Measurements from ENCODE around the gene INPP5A. TPM values are rescaled to one million over a fixed set of nuclear protein-coding genes. Genes with fewer than 3 reads are reported as not detected.

The INPP5A gene
- total RNA-seq, 1 donor from 2014 or later: 14.2 TPM

- H3K36me3 Mint-ChIP-seq: no peaks in the 10 kb centered on the region
- TF ChIP-seq EZH2phosphoT487 (IDR thresholded peaks at IDR 0.05) (peak; percentile 95), EZH2 (IDR thresholded peaks at IDR 0.05) (peak; percentile 97)
- TF ChIP-seq, protein P1, sequence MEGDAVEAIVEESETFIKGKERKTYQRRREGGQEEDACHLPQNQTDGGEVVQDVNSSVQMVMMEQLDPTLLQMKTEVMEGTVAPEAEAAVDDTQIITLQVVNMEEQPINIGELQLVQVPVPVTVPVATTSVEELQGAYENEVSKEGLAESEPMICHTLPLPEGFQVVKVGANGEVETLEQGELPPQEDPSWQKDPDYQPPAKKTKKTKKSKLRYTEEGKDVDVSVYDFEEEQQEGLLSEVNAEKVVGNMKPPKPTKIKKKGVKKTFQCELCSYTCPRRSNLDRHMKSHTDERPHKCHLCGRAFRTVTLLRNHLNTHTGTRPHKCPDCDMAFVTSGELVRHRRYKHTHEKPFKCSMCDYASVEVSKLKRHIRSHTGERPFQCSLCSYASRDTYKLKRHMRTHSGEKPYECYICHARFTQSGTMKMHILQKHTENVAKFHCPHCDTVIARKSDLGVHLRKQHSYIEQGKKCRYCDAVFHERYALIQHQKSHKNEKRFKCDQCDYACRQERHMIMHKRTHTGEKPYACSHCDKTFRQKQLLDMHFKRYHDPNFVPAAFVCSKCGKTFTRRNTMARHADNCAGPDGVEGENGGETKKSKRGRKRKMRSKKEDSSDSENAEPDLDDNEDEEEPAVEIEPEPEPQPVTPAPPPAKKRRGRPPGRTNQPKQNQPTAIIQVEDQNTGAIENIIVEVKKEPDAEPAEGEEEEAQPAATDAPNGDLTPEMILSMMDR (IDR thresholded peaks at IDR 0.05): peak; percentile 43
- H3K27ac ChIP-seq: no peak overlapping the region
- H3K4me3 ChIP-seq: peak overlapping the region; percentile 32
- H3K4me2 ChIP-seq: peak overlapping the region; percentile 77
- peaks cover 14% of the 10 kb centered on the region for H3F3A ChIP-seq (ENCODE audit: low read depth)
- peaks cover 7% of the 10 kb centered on the region for H3K4me1 Mint-ChIP-seq
- no peak overlapping the region for H2AFZ ChIP-seq (replicated peaks)
- peaks cover 91% of the 10 kb centered on the region for H3K27me3 ChIP-seq
- no peak overlapping the region for H3K4me3 Mint-ChIP-seq
- no peaks in the 10 kb centered on the region for H3K9me3 Mint-ChIP-seq
- H3K4me1 ChIP-seq: peaks cover 24% of the 10 kb centered on the region
- H3K27me3 Mint-ChIP-seq (ENCODE audit: insufficient read depth, low read depth): peaks cover 35% of the 10 kb centered on the region
- DNase-seq (ENCODE audit: low spot score): peak; percentile 73
- H4K20me1 ChIP-seq (ENCODE audit: low read depth): peaks cover 70% of the 10 kb centered on the region
- H3K27ac Mint-ChIP-seq: no peak overlapping the region
- no peaks in the 10 kb centered on the region for H3K9me3 ChIP-seq (ENCODE audit: low read depth)
- H3K79me2 ChIP-seq (ENCODE audit: low read depth): no peaks in the 10 kb centered on the region
- no peaks in the 10 kb centered on the region for H3K36me3 ChIP-seq
- H3K9ac ChIP-seq: no peak overlapping the region
Observed at GRCh38 chr10:132788180-132788830, 250.7 kb downstream of the INPP5A start.

GRCh38 chr10:132788831-132789219, 251.2 kb downstream of the INPP5A start:
- H3K27ac ChIP-seq: no peak overlapping the region
- Mint-ChIP-seq H3K4me3 (peak overlapping the region; percentile 43), H3K36me3 (no peaks in the 10 kb centered on the region), H3K27ac (no peak overlapping the region), H3K4me1 (peaks cover 2% of the 10 kb centered on the region), H3K27me3 (ENCODE audit: insufficient read depth, low read depth) (peaks cover 33% of the 10 kb centered on the region), H3K9me3 (no peaks in the 10 kb centered on the region)
- H3F3A ChIP-seq (ENCODE audit: low read depth): peaks cover 9% of the 10 kb centered on the region
- H3K4me1 ChIP-seq: peaks cover 22% of the 10 kb centered on the region
- H3K27me3 ChIP-seq: peaks cover 91% of the 10 kb centered on the region
- no peaks in the 10 kb centered on the region for H3K36me3 ChIP-seq
- no peak overlapping the region for H2AFZ ChIP-seq (replicated peaks)
- H3K9ac ChIP-seq: no peak overlapping the region
- H3K9me3 ChIP-seq (ENCODE audit: low read depth): no peaks in the 10 kb centered on the region
- peaks cover 70% of the 10 kb centered on the region for H4K20me1 ChIP-seq (ENCODE audit: low read depth)
- peak overlapping the region; percentile 77 for H3K4me2 ChIP-seq
- H3K79me2 ChIP-seq (ENCODE audit: low read depth): no peaks in the 10 kb centered on the region
- H3K4me3 ChIP-seq: peak overlapping the region; percentile 32
- DNase-seq (ENCODE audit: low spot score): peak; percentile 71
- TF ChIP-seq, protein P1 (IDR thresholded peaks at IDR 0.05): no peak
- TF ChIP-seq EZH2phosphoT487 (IDR thresholded peaks at IDR 0.05) (peak; percentile 16), EZH2 (IDR thresholded peaks at IDR 0.05) (peak; percentile 71)

- Mint-ChIP-seq H3K9me3 (no peaks in the 10 kb centered on the region), H3K27me3 (ENCODE audit: insufficient read depth, low read depth) (peaks cover 28% of the 10 kb centered on the region), H3K4me3 (no peak overlapping the region), H3K27ac (no peak overlapping the region), H3K36me3 (no peaks in the 10 kb centered on the region), H3K4me1 (no peaks in the 10 kb centered on the region)
- Histone ChIP-seq H2AFZ (replicated peaks) (no peak overlapping the region), H3K9ac (no peak overlapping the region), H3K9me3 (ENCODE audit: low read depth) (no peaks in the 10 kb centered on the region), H3K4me1 (peaks cover 22% of the 10 kb centered on the region), H3K4me3 (no peak overlapping the region), H3K4me2 (no peak overlapping the region), H3F3A (ENCODE audit: low read depth) (peaks cover 8% of the 10 kb centered on the region), H3K27me3 (peaks cover 83% of the 10 kb centered on the region), H3K27ac (no peak overlapping the region), H3K36me3 (no peaks in the 10 kb centered on the region), H3K79me2 (ENCODE audit: low read depth) (no peaks in the 10 kb centered on the region), H4K20me1 (ENCODE audit: low read depth) (peaks cover 61% of the 10 kb centered on the region)
- TF ChIP-seq EZH2 (IDR thresholded peaks at IDR 0.05): no peak
- TF ChIP-seq EZH2phosphoT487 (IDR thresholded peaks at IDR 0.05): no peak
- TF ChIP-seq, protein P1 (IDR thresholded peaks at IDR 0.05): no peak
- DNase-seq (ENCODE audit: low spot score): no peak
Observed at GRCh38 chr10:132789659-132790148, 252.1 kb downstream of the INPP5A start.
